WTC11 (cell line): ENCODE data around the gene DUSP3. TPM values are rescaled to one million over a fixed set of nuclear protein-coding genes. Genes with fewer than 3 reads are reported as not detected.

ENCODE experiments used
- ATAC-seq: fragments of 200-7000 bp; cut with Tn5 transposase; 2 replicates; pipeline ENCODE4 v1.10.0; 2021; ENCODE audit warnings: mild to moderate bottlenecking, moderate library complexity
- CTCF ChIA-PET: fragments of 300-600 bp; sonication (Branson Sonifier 250); formaldehyde crosslinking; loops from one replicate; lab custom pipeline; 2021; ENCODE audit warnings: antibody characterized with exemption; lab: Charles Lee
- POLR2A ChIA-PET: fragments of 350-600 bp; sonication (Branson Sonifier 250); formaldehyde crosslinking; loops from one replicate; lab custom pipeline; 2021; ENCODE audit warnings: antibody characterized with exemption; lab: Charles Lee
- DNase-seq: peaks from one replicate; pipeline ENCODE4 v3.0.0; 2021; ENCODE audit warnings: low spot score
- H3K27ac Mint-ChIP-seq: 2 replicates; pipeline ENCODE4 v1.8.0; 2021; ENCODE audit warnings: mixed read lengths
- H3K27me3 Mint-ChIP-seq: 2 replicates; pipeline ENCODE4 v1.8.0; 2021; ENCODE audit warnings: low read depth, mild to moderate bottlenecking, moderate library complexity, mixed read lengths
- H3K36me3 Mint-ChIP-seq: 2 replicates; pipeline ENCODE4 v1.8.0; 2021; ENCODE audit warnings: mixed read lengths
- H3K4me1 Mint-ChIP-seq: 2 replicates; pipeline ENCODE4 v1.8.0; 2022; ENCODE audit warnings: mixed read lengths
- H3K4me3 Mint-ChIP-seq: 2 replicates; pipeline ENCODE4 v1.8.0; 2021; ENCODE audit warnings: mild to moderate bottlenecking, moderate library complexity, mixed read lengths
- H3K9me3 Mint-ChIP-seq: 2 replicates; pipeline ENCODE4 v1.8.0; 2021; ENCODE audit warnings: mixed read lengths
- CREB1 ChIP-seq: sonication (generic); formaldehyde crosslinking; IDR thresholded peaks from 2 replicates; pipeline ENCODE4 v1.8.0; 2023; ENCODE audit warnings: mild to moderate bottlenecking, missing genetic modification reagents
- ESRRA ChIP-seq: sonication (generic); formaldehyde crosslinking; IDR thresholded peaks from 2 replicates; pipeline ENCODE4 v1.8.1; 2022; ENCODE audit warnings: mild to moderate bottlenecking, missing genetic modification reagents, borderline replicate concordance
- GTF2I ChIP-seq: fragments of 250-450 bp; sonication (Bioruptor Pico); conservative IDR thresholded peaks from 2 replicates; pipeline ENCODE4 v1.4.0; 2021; ENCODE audit warnings: mild to moderate bottlenecking
- SP1 ChIP-seq: sonication (generic); formaldehyde crosslinking; conservative IDR thresholded peaks from 2 replicates; pipeline ENCODE4 v1.8.1; 2022; ENCODE audit warnings: missing genetic modification reagents
- ZBTB21 ChIP-seq: sonication (generic); formaldehyde crosslinking; IDR thresholded peaks from 2 replicates; pipeline ENCODE4 v1.8.1; 2023; ENCODE audit warnings: mild to moderate bottlenecking, missing genetic modification reagents, borderline replicate concordance
- ZNF232 ChIP-seq: sonication (generic); formaldehyde crosslinking; IDR thresholded peaks from 2 replicates; pipeline ENCODE4 v1.8.0; 2022; ENCODE audit warnings: mild to moderate bottlenecking, missing genetic modification reagents
- total RNA-seq: library from RNA; stranded (reverse); gene quantifications from 3 replicates; pipeline ENCODE4 v1.2.3, GENCODE V29; 2021
- TF ChIP-seq, protein P1 (sequence below): sonication (generic); formaldehyde crosslinking; IDR thresholded peaks from 2 replicates; pipeline ENCODE4 v1.8.0; 2023; ENCODE audit warnings: missing genetic modification reagents, mild to moderate bottlenecking, borderline replicate concordance
- TF ChIP-seq, protein P2 (sequence below): fragments of 250-450 bp; sonication (Bioruptor Pico); IDR thresholded peaks from 2 replicates; pipeline ENCODE4 v1.9.0; 2021; ENCODE audit warnings: moderate library complexity, mild to moderate bottlenecking, inconsistent platforms, borderline replicate concordance
- TF ChIP-seq, protein P3 (sequence below): sonication (generic); formaldehyde crosslinking; IDR thresholded peaks from 2 replicates; pipeline ENCODE4 v1.8.1; 2022; ENCODE audit warnings: low read depth, missing genetic modification reagents, borderline replicate concordance
- TF ChIP-seq, protein P4 (sequence below): sonication (generic); formaldehyde crosslinking; IDR thresholded peaks from 2 replicates; pipeline ENCODE4 v1.8.0; 2022; ENCODE audit warnings: mild to moderate bottlenecking, missing genetic modification reagents
- TF ChIP-seq, protein P5 (sequence below): sonication (generic); formaldehyde crosslinking; IDR thresholded peaks from 2 replicates; pipeline ENCODE4 v1.8.1; 2023; ENCODE audit warnings: mild to moderate bottlenecking, missing genetic modification reagents, moderate library complexity
- TF ChIP-seq, protein P6 (sequence below): fragments of 200-600 bp; IDR thresholded peaks from 2 replicates; pipeline ENCODE4 v1.8.0; 2022; ENCODE audit warnings: antibody characterized with exemption
- TF ChIP-seq, protein P7 (sequence below): fragments of 250-450 bp; sonication (Bioruptor Pico); IDR thresholded peaks from 2 replicates; pipeline ENCODE4 v1.8.0; 2021; ENCODE audit warnings: mild to moderate bottlenecking
- TF ChIP-seq, protein P8 (sequence below): sonication (generic); formaldehyde crosslinking; IDR thresholded peaks from 2 replicates; pipeline ENCODE4 v1.8.0; 2022; ENCODE audit warnings: missing genetic modification reagents
- TF ChIP-seq, protein P9 (sequence below): sonication (generic); formaldehyde crosslinking; IDR thresholded peaks from 2 replicates; pipeline ENCODE4 v1.8.1; 2022; ENCODE audit warnings: low read depth, mild to moderate bottlenecking, moderate library complexity, missing genetic modification reagents, borderline replicate concordance
- TF ChIP-seq, protein P10 (sequence below): fragments of 250-450 bp; sonication (Bioruptor Pico); IDR thresholded peaks from 2 replicates; pipeline ENCODE4 v2.1.2; 2022; ENCODE audit warnings: mild to moderate bottlenecking, moderate library complexity

DUSP3 gene
- total RNA-seq, 1 experiment from 2014 or later = 31.5 TPM

DNA sequence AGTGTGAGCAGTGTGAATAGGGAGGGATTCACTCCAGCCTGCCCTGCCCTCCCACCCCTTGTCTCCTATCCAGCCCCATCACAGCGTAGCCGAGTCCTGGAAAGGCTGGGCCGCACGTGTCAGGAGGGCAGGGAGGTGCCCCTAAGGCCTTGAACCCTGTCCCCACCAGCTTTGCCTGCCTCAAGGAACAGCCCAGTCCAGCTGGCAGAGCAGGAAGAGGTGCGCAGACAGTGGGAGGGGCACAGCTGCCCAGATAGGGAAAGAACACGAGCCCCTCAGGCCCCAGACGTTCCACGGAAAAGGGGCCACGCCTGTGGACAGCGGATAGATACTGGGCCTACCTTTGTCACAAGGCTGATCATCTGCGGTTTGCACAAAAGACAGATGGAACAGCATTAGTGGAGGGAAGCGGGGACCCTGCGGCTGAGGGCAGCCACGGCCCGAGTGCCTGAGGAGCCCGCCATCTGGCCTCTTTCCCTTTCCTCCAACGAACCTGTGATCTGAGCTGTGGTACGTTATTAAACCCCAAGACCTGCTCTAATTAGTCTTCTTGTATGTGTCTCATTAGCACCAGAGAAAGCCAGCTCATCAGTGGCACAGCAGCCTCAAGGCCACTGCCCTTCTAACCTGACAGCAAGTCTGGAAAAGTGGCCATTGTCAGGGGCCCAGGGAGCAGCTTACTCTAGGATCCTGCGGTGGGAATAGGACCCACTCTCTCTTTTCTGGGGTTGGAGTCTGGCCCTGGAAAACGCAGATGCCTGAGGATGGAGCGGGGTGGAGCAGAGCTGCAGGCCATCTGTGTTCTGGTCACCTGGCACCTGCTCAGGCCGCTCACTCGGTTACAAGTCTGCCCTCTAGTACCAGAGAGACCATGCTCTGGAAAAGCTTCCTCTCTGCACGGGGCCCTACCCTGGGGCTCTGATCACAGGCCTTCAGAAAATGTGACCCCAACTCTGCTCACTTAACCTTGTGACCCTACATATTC lies 37.9 kb upstream of the DUSP3 start (continued):
- TF ChIP-seq, protein P1, sequence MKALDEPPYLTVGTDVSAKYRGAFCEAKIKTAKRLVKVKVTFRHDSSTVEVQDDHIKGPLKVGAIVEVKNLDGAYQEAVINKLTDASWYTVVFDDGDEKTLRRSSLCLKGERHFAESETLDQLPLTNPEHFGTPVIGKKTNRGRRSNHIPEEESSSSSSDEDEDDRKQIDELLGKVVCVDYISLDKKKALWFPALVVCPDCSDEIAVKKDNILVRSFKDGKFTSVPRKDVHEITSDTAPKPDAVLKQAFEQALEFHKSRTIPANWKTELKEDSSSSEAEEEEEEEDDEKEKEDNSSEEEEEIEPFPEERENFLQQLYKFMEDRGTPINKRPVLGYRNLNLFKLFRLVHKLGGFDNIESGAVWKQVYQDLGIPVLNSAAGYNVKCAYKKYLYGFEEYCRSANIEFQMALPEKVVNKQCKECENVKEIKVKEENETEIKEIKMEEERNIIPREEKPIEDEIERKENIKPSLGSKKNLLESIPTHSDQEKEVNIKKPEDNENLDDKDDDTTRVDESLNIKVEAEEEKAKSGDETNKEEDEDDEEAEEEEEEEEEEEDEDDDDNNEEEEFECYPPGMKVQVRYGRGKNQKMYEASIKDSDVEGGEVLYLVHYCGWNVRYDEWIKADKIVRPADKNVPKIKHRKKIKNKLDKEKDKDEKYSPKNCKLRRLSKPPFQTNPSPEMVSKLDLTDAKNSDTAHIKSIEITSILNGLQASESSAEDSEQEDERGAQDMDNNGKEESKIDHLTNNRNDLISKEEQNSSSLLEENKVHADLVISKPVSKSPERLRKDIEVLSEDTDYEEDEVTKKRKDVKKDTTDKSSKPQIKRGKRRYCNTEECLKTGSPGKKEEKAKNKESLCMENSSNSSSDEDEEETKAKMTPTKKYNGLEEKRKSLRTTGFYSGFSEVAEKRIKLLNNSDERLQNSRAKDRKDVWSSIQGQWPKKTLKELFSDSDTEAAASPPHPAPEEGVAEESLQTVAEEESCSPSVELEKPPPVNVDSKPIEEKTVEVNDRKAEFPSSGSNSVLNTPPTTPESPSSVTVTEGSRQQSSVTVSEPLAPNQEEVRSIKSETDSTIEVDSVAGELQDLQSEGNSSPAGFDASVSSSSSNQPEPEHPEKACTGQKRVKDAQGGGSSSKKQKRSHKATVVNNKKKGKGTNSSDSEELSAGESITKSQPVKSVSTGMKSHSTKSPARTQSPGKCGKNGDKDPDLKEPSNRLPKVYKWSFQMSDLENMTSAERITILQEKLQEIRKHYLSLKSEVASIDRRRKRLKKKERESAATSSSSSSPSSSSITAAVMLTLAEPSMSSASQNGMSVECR (CRISPR knock-in tag) = no peak
- TF ChIP-seq, protein P2, sequence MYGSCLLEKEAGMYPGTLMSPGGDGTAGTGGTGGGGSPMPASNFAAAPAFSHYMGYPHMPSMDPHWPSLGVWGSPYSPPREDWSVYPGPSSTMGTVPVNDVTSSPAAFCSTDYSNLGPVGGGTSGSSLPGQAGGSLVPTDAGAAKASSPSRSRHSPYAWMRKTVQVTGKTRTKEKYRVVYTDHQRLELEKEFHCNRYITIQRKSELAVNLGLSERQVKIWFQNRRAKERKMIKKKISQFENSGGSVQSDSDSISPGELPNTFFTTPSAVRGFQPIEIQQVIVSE = no peak
- TF ChIP-seq SP1 (no peak), GTF2I (CRISPR knock-in tag) (no peak), ZBTB21 (CRISPR knock-in tag) (no peak), CREB1 (no peak)
- TF ChIP-seq, protein P3, sequence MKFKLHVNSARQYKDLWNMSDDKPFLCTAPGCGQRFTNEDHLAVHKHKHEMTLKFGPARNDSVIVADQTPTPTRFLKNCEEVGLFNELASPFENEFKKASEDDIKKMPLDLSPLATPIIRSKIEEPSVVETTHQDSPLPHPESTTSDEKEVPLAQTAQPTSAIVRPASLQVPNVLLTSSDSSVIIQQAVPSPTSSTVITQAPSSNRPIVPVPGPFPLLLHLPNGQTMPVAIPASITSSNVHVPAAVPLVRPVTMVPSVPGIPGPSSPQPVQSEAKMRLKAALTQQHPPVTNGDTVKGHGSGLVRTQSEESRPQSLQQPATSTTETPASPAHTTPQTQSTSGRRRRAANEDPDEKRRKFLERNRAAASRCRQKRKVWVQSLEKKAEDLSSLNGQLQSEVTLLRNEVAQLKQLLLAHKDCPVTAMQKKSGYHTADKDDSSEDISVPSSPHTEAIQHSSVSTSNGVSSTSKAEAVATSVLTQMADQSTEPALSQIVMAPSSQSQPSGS (CRISPR knock-in tag) = no peak
- TF ChIP-seq, protein P4, sequence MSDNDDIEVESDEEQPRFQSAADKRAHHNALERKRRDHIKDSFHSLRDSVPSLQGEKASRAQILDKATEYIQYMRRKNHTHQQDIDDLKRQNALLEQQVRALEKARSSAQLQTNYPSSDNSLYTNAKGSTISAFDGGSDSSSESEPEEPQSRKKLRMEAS (CRISPR knock-in tag) = no peak

DNA sequence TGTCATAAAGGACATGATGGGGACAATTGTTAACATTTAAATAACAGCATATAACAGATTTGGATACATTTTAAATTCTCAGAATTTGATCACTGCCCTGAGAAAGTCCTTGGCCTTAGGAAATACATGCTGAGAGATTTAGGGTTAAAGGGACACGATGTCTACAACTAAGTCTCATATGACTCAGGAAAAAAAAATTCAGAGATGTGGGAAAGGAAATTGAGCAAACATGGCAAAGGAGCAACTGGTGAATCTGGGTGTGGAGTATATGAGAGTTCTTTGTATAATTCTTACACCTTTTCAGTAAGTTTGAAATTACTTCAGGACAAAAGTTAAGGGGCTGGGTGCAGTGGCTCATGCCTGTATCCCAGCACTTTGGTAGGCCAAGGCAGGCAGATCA lies 35.9 kb upstream of the DUSP3 start:
- DNase-seq = no peak
- no peak for ATAC-seq
- CTCF ChIA-PET = interaction anchor here (0.7 to 4.7 kb wide), 12 partner anchors 11 to 121 kb away, joined by 3 to 78 read pairs (median 4); partner anchors contain the start of genes CD300LG and DUSP3
- TF ChIP-seq, protein P5, sequence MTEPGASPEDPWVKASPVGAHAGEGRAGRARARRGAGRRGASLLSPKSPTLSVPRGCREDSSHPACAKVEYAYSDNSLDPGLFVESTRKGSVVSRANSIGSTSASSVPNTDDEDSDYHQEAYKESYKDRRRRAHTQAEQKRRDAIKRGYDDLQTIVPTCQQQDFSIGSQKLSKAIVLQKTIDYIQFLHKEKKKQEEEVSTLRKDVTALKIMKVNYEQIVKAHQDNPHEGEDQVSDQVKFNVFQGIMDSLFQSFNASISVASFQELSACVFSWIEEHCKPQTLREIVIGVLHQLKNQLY = no peak
- TF ChIP-seq ESRRA (no peak), ZNF232 (CRISPR knock-in tag) (no peak)
- TF ChIP-seq, protein P6, sequence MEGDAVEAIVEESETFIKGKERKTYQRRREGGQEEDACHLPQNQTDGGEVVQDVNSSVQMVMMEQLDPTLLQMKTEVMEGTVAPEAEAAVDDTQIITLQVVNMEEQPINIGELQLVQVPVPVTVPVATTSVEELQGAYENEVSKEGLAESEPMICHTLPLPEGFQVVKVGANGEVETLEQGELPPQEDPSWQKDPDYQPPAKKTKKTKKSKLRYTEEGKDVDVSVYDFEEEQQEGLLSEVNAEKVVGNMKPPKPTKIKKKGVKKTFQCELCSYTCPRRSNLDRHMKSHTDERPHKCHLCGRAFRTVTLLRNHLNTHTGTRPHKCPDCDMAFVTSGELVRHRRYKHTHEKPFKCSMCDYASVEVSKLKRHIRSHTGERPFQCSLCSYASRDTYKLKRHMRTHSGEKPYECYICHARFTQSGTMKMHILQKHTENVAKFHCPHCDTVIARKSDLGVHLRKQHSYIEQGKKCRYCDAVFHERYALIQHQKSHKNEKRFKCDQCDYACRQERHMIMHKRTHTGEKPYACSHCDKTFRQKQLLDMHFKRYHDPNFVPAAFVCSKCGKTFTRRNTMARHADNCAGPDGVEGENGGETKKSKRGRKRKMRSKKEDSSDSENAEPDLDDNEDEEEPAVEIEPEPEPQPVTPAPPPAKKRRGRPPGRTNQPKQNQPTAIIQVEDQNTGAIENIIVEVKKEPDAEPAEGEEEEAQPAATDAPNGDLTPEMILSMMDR = no peak
- TF ChIP-seq, protein P7, sequence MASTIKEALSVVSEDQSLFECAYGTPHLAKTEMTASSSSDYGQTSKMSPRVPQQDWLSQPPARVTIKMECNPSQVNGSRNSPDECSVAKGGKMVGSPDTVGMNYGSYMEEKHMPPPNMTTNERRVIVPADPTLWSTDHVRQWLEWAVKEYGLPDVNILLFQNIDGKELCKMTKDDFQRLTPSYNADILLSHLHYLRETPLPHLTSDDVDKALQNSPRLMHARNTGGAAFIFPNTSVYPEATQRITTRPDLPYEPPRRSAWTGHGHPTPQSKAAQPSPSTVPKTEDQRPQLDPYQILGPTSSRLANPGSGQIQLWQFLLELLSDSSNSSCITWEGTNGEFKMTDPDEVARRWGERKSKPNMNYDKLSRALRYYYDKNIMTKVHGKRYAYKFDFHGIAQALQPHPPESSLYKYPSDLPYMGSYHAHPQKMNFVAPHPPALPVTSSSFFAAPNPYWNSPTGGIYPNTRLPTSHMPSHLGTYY (CRISPR knock-in tag) = no peak
- TF ChIP-seq, protein P8, sequence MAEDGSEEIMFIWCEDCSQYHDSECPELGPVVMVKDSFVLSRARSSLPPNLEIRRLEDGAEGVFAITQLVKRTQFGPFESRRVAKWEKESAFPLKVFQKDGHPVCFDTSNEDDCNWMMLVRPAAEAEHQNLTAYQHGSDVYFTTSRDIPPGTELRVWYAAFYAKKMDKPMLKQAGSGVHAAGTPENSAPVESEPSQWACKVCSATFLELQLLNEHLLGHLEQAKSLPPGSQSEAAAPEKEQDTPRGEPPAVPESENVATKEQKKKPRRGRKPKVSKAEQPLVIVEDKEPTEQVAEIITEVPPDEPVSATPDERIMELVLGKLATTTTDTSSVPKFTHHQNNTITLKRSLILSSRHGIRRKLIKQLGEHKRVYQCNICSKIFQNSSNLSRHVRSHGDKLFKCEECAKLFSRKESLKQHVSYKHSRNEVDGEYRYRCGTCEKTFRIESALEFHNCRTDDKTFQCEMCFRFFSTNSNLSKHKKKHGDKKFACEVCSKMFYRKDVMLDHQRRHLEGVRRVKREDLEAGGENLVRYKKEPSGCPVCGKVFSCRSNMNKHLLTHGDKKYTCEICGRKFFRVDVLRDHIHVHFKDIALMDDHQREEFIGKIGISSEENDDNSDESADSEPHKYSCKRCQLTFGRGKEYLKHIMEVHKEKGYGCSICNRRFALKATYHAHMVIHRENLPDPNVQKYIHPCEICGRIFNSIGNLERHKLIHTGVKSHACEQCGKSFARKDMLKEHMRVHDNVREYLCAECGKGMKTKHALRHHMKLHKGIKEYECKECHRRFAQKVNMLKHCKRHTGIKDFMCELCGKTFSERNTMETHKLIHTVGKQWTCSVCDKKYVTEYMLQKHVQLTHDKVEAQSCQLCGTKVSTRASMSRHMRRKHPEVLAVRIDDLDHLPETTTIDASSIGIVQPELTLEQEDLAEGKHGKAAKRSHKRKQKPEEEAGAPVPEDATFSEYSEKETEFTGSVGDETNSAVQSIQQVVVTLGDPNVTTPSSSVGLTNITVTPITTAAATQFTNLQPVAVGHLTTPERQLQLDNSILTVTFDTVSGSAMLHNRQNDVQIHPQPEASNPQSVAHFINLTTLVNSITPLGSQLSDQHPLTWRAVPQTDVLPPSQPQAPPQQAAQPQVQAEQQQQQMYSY (CRISPR knock-in tag) = no peak
- TF ChIP-seq, protein P9, sequence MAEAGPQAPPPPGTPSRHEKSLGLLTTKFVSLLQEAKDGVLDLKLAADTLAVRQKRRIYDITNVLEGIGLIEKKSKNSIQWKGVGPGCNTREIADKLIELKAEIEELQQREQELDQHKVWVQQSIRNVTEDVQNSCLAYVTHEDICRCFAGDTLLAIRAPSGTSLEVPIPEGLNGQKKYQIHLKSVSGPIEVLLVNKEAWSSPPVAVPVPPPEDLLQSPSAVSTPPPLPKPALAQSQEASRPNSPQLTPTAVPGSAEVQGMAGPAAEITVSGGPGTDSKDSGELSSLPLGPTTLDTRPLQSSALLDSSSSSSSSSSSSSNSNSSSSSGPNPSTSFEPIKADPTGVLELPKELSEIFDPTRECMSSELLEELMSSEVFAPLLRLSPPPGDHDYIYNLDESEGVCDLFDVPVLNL (CRISPR knock-in tag) = no peak
- TF ChIP-seq, protein P10, sequence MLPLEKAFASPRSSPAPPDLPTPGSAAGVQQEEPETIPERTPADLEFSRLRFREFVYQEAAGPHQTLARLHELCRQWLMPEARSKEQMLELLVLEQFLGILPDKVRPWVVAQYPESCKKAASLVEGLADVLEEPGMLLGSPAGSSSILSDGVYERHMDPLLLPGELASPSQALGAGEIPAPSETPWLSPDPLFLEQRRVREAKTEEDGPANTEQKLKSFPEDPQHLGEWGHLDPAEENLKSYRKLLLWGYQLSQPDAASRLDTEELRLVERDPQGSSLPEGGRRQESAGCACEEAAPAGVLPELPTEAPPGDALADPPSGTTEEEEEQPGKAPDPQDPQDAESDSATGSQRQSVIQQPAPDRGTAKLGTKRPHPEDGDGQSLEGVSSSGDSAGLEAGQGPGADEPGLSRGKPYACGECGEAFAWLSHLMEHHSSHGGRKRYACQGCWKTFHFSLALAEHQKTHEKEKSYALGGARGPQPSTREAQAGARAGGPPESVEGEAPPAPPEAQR (CRISPR knock-in tag) = no peak

More for the DNA sequence above, 35.9 kb upstream of the DUSP3 start:
- H3K4me1 Mint-ChIP-seq = peaks cover 24% of the 10 kb centered on the region
- no peak overlapping the region for H3K4me3 Mint-ChIP-seq
- 0 out of 2 replicates have a peak overlapping the region, but pooled peaks have one; percentile 1 for H3K27ac Mint-ChIP-seq
- no peaks in the 10 kb centered on the region for H3K9me3 Mint-ChIP-seq
- POLR2A ChIA-PET = no interaction called here
- H3K36me3 Mint-ChIP-seq = no peaks in the 10 kb centered on the region; the same call in 1 of the 2 replicates
- no peaks in the 10 kb centered on the region for H3K27me3 Mint-ChIP-seq
